HL-60 (cell line): ENCODE data around the gene PEAK3.

Source experiments
- GABPA ChIP-seq: IDR thresholded peaks from 2 replicates; pipeline ENCODE4 v1.6.1; 2012; ENCODE audit warnings: low read depth
- TF ChIP-seq, protein P1 (sequence below): IDR thresholded peaks from one replicate; pipeline ENCODE4 v1.5.1; 2011; ENCODE audit warnings: low read length, control low read depth, inconsistent platforms; ENCODE audit not compliant: insufficient read depth

GRCh38 chr19:2268480-2268830 is 13.5 kb downstream of the PEAK3 start:
- TF ChIP-seq, protein P1, sequence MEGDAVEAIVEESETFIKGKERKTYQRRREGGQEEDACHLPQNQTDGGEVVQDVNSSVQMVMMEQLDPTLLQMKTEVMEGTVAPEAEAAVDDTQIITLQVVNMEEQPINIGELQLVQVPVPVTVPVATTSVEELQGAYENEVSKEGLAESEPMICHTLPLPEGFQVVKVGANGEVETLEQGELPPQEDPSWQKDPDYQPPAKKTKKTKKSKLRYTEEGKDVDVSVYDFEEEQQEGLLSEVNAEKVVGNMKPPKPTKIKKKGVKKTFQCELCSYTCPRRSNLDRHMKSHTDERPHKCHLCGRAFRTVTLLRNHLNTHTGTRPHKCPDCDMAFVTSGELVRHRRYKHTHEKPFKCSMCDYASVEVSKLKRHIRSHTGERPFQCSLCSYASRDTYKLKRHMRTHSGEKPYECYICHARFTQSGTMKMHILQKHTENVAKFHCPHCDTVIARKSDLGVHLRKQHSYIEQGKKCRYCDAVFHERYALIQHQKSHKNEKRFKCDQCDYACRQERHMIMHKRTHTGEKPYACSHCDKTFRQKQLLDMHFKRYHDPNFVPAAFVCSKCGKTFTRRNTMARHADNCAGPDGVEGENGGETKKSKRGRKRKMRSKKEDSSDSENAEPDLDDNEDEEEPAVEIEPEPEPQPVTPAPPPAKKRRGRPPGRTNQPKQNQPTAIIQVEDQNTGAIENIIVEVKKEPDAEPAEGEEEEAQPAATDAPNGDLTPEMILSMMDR = no peak
- TF ChIP-seq GABPA = no peak
